T-cell (primary cell): ENCODE data around the gene SRRM4. TPM values are rescaled to one million over a fixed set of nuclear protein-coding genes. Genes with fewer than 3 reads are reported as not detected.

ENCODE experiments used
- ATAC-seq, 4 experiments: fragments of 200-7000 bp in 3 of 4; fragments of 150-1000 bp in 1 of 4; cut with Tn5 transposase; replicated peaks in 1 of 4; 1 replicate in 3 of 4; 2 replicates in 1 of 4; pipeline ENCODE4 v1.10.0; 2021; ENCODE audit warnings: moderate library complexity in 3 of 4, mild to moderate bottlenecking in 2 of 4, moderate number of reproducible peaks in 1 of 4
- CTCF ChIA-PET, 2 donors: fragments of 300-600 bp; sonication (Branson Sonifier 250); formaldehyde crosslinking; loops; one replicate each; lab custom pipeline; 2022; ENCODE audit warnings: antibody characterized with exemption in 2 of 2; lab: Charles Lee
- POLR2A ChIA-PET, 2 donors: fragments of 300-600 bp; sonication (Branson Sonifier 250); formaldehyde crosslinking; loops; one replicate each; lab custom pipeline; 2022; ENCODE audit warnings: antibody characterized with exemption in 2 of 2; lab: Charles Lee
- DNase-seq, 35 experiments: peaks; one replicate each; pipeline versions ENCODE4 v3.0.0 to v3.0.0-alpha.2; 2013 to 2023
- H3K27ac ChIP-seq: one replicate; pipeline ENCODE4 v1.5.1; 2013; ENCODE audit warnings: low read length
- H3K27me3 ChIP-seq, 2 experiments: replicated peaks in 1 of 2; 1 replicate in 1 of 2; 2 replicates in 1 of 2; pipeline versions ENCODE4 v1.6.1 to v1.7.0; 2013; ENCODE audit warnings: low read length in 1 of 2, mixed read lengths in 1 of 2; ENCODE audit not compliant: control insufficient read depth in 2 of 2, insufficient read depth in 2 of 2; ENCODE audit errors: extremely low read depth in 1 of 2
- H3K36me3 ChIP-seq, 2 donors: 1 replicate in 1 of 2; 2 replicates in 1 of 2; pipeline versions ENCODE4 v1.6.1 to v1.7.0; 2013; ENCODE audit warnings: low read length in 1 of 2; ENCODE audit not compliant: control insufficient read depth in 2 of 2, insufficient read depth in 1 of 2; ENCODE audit errors: extremely low read depth in 1 of 2
- H3K4me1 ChIP-seq, 2 experiments: 1 replicate in 1 of 2; 2 replicates in 1 of 2; pipeline versions ENCODE4 v1.6.1 to v1.7.0; 2013; ENCODE audit warnings: low read length in 2 of 2, mixed read lengths in 1 of 2; ENCODE audit not compliant: insufficient read depth in 2 of 2, control insufficient read depth in 1 of 2; ENCODE audit errors: extremely low read depth in 1 of 2
- H3K4me3 ChIP-seq, 2 donors: 1 replicate in 1 of 2; 2 replicates in 1 of 2; pipeline versions ENCODE4 v1.5.1 to v1.7.0; 2013; ENCODE audit warnings: mild to moderate bottlenecking in 2 of 2, low read length in 1 of 2, moderate library complexity in 1 of 2; ENCODE audit not compliant: control insufficient read depth in 1 of 2; ENCODE audit errors: extremely low read depth in 1 of 2
- H3K9me3 ChIP-seq: 2 replicates; pipeline ENCODE4 v1.7.0; 2013
- H3K27ac Mint-ChIP-seq, 2 donors: one replicate each; pipeline ENCODE4 v1.8.0; 2020 to 2021; ENCODE audit warnings: mild to moderate bottlenecking in 2 of 2, mixed read lengths in 2 of 2
- H3K27me3 Mint-ChIP-seq, 2 donors: one replicate each; pipeline ENCODE4 v1.8.0; 2021 to 2022; ENCODE audit warnings: mixed read lengths in 2 of 2
- H3K36me3 Mint-ChIP-seq: one replicate; pipeline ENCODE4 v1.8.0; 2021; ENCODE audit warnings: mixed read lengths
- H3K4me1 Mint-ChIP-seq, 3 donors: one replicate each; pipeline ENCODE4 v1.8.0; 2020 to 2022; ENCODE audit warnings: mixed read lengths in 3 of 3, mild to moderate bottlenecking in 1 of 3
- H3K4me3 Mint-ChIP-seq, 3 donors: one replicate each; pipeline ENCODE4 v1.8.0; 2020 to 2022; ENCODE audit warnings: mild to moderate bottlenecking in 3 of 3, mixed read lengths in 3 of 3, moderate library complexity in 3 of 3
- H3K9me3 Mint-ChIP-seq, 3 donors: one replicate each; pipeline ENCODE4 v1.8.0; 2020 to 2022; ENCODE audit warnings: mixed read lengths in 3 of 3
- WGBS: methylation state at CpG from one replicate; pipeline ENCODE4 v1.1.5; 2013; ENCODE audit warnings: missing lambda C conversion rate; ENCODE audit not compliant: insufficient coverage; 5-methylcytosine and 5-hydroxymethylcytosine counted together
- total RNA-seq, 35 experiments: library from RNA in 6 of 35; stranded (reverse) in 6 of 35; fragments of 120-200 nt in 1 of 35; gene quantifications; one replicate each; pipeline versions ENCODE4 v1.2.1 to v1.2.4 and lab custom pipeline; 2013 to 2026

SRRM4 gene
- total RNA-seq, 5 donors from 2014 or later (not counting 1 experiment from before 2014, with no cell fraction given): not detected

DNA sequence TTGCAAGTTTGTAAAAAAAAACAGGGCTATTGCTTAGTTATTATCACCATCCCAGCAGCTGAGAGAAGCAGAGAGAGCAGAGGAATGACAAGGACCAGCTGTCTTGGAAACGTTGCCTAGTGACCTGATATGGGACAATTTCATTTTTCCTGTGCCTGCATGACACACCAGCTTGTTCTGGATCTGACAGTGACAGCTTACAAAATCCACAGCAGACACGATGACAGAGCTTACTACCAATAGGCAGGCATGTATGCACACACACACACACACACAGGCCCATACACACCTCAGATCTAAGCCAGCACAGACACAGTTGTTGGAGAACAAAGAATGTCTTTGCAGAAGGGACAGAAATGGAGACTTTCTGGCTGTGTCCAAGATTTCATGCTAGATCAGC, 222.8 kb downstream of the SRRM4 start:
- Mint-ChIP-seq H3K27me3 (peaks cover 3 to 4% of the 10 kb centered on the region in 2 donors), H3K36me3 (no peaks in the 10 kb centered on the region), H3K27ac (no peak overlapping the region), H3K4me3 (no peak overlapping the region), H3K4me1 (no peaks in the 10 kb centered on the region), H3K9me3 (no peaks in the 10 kb centered on the region)
- peaks cover 0 to 11% of the 10 kb centered on the region in 2 experiments for H3K27me3 ChIP-seq
- H3K9me3 ChIP-seq: no peaks in the 10 kb centered on the region
- CTCF ChIA-PET: no interaction called here
- no peak overlapping the region for H3K4me3 ChIP-seq
- no peak overlapping the region for H3K27ac ChIP-seq
- no peak for ATAC-seq
- POLR2A ChIA-PET: no interaction called here
- H3K36me3 ChIP-seq: no peaks in the 10 kb centered on the region
- no peak for DNase-seq
- 0% methylated on average over 1 of the region's 2 CpGs for WGBS
- H3K4me1 ChIP-seq: no peaks in the 10 kb centered on the region

DNA sequence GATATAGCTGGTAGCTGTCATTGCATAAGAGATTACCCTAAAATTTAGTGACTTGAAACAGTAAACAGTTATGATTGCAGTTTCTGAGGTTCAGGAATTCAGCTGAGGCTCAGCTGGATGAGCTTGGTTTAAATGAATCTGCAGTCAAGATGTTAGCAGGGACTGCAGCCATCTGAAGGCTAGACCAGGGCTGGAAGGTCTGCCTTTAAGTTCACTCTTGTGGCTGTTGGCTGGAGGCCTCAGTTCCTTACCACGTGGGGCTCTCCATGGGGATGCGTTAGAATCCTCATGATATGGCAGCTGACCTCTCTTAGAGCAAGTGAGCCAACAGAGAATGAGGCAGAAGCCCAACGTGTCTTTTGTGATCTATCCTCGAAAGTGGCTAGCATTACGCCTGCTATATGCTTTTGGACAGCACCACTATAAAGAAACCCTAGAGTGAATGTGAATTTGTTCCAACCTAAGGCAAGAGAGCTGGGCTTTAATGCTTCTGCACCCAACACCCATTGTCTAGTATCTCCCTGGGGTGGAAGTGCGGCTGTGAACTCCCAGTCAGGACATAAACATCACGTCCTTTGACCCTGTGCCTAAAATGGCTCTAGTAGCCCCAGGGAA, 223.4 kb downstream of the SRRM4 start:
- CTCF ChIA-PET: no interaction called here
- Mint-ChIP-seq H3K27ac (no peak overlapping the region), H3K36me3 (no peaks in the 10 kb centered on the region), H3K4me1 (no peaks in the 10 kb centered on the region), H3K27me3 (peaks cover 3 to 4% of the 10 kb centered on the region in 2 donors), H3K9me3 (peaks cover 0 to 3% (median 0%) of the 10 kb centered on the region in 3 donors), H3K4me3 (no peak overlapping the region)
- peaks cover 0 to 11% of the 10 kb centered on the region in 2 experiments for H3K27me3 ChIP-seq
- POLR2A ChIA-PET: no interaction called here
- H3K36me3 ChIP-seq: no peaks in the 10 kb centered on the region
- DNase-seq (no peak), ATAC-seq (no peak)
- H3K4me3 ChIP-seq: no peak overlapping the region
- no peak overlapping the region for H3K27ac ChIP-seq
- WGBS: 46% methylated on average over 2 of the region's 7 CpGs
- no peaks in the 10 kb centered on the region for H3K9me3 ChIP-seq
- no peaks in the 10 kb centered on the region for H3K4me1 ChIP-seq

DNA sequence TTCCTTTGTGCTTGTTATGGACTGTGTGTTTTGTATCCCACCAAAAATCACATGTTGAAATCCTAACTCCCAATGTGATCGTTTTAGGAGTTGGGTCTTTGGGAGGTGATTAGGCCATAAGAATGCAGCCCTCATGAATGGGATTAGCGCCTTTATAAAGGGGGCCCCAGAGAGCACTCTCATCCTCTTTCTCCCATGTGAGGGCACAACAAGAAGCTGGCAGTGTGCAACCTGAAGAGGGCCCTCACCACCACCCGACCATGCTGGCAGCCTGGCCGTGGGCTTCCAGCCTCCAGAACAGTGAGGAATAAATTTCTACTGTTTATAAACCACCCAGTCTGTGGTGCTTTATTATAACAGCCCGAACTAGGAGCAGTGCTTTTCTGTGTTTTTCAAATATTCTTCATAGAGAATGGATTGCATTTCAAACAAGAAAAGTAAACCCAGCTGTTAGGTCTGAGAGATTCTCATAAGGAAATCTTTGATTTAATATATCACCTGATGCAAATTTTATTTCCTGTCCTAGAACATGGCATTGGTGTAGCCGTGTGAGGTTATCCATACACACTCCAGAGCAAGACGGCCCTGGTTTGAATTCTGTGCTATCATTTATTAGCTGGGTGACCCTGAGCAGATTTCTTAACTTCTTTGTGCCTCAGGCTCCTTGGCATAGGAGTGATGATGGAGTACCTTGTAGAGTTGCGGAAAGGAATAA, 225.2 kb downstream of the SRRM4 start:
- CTCF ChIA-PET: interaction anchor here in 1 of 2 donors (1.1 kb wide), 1 partner anchor 14 kb away, joined by 3 read pairs; no protein-coding TSS in a partner anchor
- peaks cover 0 to 11% (median 0%) of the 10 kb centered on the region in 3 donors for H3K9me3 Mint-ChIP-seq

DNA sequence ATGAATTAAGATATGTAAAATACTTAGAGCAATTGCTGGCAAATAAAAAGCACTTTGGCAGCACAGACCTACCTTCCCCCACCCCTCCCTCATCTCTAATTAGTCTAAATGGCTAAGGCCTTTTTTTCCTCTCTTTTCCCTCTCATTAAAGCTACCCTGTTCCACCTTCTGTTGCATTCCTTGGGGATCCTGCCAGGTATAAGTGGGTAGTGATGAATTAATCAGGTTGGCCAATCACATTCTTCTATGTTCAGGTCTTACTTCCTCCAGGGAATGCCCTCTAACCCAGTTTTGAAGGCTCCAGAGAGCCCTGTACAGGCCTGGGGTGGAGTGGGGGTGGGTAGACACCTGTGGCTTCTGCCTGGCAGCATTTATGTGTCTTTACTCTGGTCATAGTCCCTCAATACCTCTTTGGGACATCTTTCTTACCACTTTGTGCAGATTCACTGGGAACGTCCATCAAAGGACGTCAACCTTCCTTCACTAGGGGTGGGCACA, 225.8 kb downstream of the SRRM4 start:
- Histone ChIP-seq H3K4me1 (no peaks in the 10 kb centered on the region), H3K27me3 (peaks cover 0 to 8% of the 10 kb centered on the region in 2 experiments), H3K36me3 (no peaks in the 10 kb centered on the region), H3K4me3 (no peak overlapping the region), H3K9me3 (no peaks in the 10 kb centered on the region), H3K27ac (no peak overlapping the region)
- Mint-ChIP-seq H3K27me3 (peaks cover 3 to 4% of the 10 kb centered on the region in 2 donors), H3K4me1 (no peaks in the 10 kb centered on the region), H3K36me3 (no peaks in the 10 kb centered on the region), H3K9me3 (peaks cover 0 to 11% (median 0%) of the 10 kb centered on the region in 3 donors), H3K4me3 (no peak overlapping the region), H3K27ac (no peak overlapping the region)
- ChIA-PET POLR2A (no interaction called here), CTCF (no interaction called here)
- no peak for DNase-seq
- 80% methylated on average over 1 of the region's 2 CpGs for WGBS
- no peak for ATAC-seq

More for the DNA sequence above, 225.2 kb downstream of the SRRM4 start:
- H3K27ac Mint-ChIP-seq: no peak overlapping the region
- Histone ChIP-seq H3K27me3 (peaks cover 0 to 11% of the 10 kb centered on the region in 2 experiments), H3K27ac (no peak overlapping the region), H3K9me3 (no peaks in the 10 kb centered on the region), H3K4me1 (no peaks in the 10 kb centered on the region), H3K36me3 (no peaks in the 10 kb centered on the region), H3K4me3 (no peak overlapping the region)
- no peak for DNase-seq
- H3K4me1 Mint-ChIP-seq: no peaks in the 10 kb centered on the region
- H3K4me3 Mint-ChIP-seq: no peak overlapping the region
- peaks cover 3 to 4% of the 10 kb centered on the region in 2 donors for H3K27me3 Mint-ChIP-seq
- H3K36me3 Mint-ChIP-seq: no peaks in the 10 kb centered on the region
- POLR2A ChIA-PET: no interaction called here
- WGBS: no CpG with 5 or more reads among the region's 8 CpGs
- ATAC-seq: no peak

DNA sequence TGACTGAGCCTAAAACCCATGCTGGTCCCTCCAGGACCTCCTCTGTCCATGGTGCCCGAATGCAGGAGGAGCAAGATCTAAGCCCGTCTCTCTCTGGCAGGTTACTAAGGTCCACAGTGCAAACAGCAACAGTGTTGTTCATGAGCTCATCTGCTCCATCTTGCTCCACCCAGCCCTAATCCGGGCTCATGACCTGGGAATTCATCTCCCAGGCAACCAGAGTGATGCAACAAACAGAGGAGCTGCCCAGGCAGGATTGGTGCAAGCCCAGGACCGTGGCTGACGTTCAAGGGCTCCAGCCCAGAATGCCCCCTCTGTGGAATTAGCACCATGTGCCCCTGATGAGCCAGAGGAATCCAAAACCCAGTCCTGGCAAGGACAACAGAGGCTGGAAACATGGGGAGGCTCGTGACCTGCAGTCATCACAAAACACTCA, 227.3 kb downstream of the SRRM4 start:
- ChIA-PET CTCF (no interaction called here), POLR2A (no interaction called here)
- no peak for DNase-seq
- H3K27me3 Mint-ChIP-seq: peaks cover 0 to 3% of the 10 kb centered on the region in 2 donors
- H3K9me3 Mint-ChIP-seq: peaks cover 0 to 11% (median 0%) of the 10 kb centered on the region in 3 donors
- H3K4me1 Mint-ChIP-seq: no peaks in the 10 kb centered on the region
- Histone ChIP-seq H3K9me3 (no peaks in the 10 kb centered on the region), H3K4me3 (no peak overlapping the region), H3K27me3 (no peaks in the 10 kb centered on the region), H3K4me1 (no peaks in the 10 kb centered on the region), H3K36me3 (no peaks in the 10 kb centered on the region), H3K27ac (no peak overlapping the region)
- no peak for ATAC-seq
- 49% methylated on average over 5 of the region's 6 CpGs for WGBS
- H3K4me3 Mint-ChIP-seq: no peak overlapping the region
- no peak overlapping the region for H3K27ac Mint-ChIP-seq
- no peaks in the 10 kb centered on the region for H3K36me3 Mint-ChIP-seq

DNA sequence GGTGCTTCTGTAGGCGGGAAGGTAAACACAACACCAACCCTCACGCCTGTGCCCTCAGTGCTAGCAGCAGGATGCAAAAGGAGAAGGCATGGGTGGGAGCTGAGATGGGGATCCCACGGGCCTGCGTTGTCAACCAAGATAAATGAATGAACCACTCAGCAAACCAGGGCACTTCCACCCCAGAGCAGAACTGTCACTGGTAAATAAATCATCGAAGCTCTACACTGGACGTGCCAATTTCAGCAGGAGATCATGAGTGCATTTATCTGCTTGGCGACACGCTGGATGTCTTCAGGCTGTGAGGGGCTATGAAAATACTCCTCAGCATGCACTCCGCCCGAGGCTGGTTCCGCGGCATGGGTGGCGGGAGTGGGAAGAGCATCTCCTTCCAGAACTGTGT, 230.5 kb downstream of the SRRM4 start:
- Mint-ChIP-seq H3K27ac (no peak overlapping the region), H3K36me3 (no peaks in the 10 kb centered on the region), H3K4me1 (no peaks in the 10 kb centered on the region), H3K4me3 (no peak overlapping the region), H3K9me3 (peaks cover 0 to 11% (median 0%) of the 10 kb centered on the region in 3 donors), H3K27me3 (peaks cover 0 to 3% of the 10 kb centered on the region in 2 donors)
- Histone ChIP-seq H3K4me3 (no peak overlapping the region), H3K9me3 (no peaks in the 10 kb centered on the region), H3K4me1 (no peaks in the 10 kb centered on the region), H3K27me3 (peaks cover 0 to 4% of the 10 kb centered on the region in 2 experiments), H3K27ac (no peak overlapping the region), H3K36me3 (no peaks in the 10 kb centered on the region)
- CTCF ChIA-PET: no interaction called here
- WGBS: 41% methylated on average over 4 of the region's 13 CpGs
- no peak for ATAC-seq
- DNase-seq: no peak
- POLR2A ChIA-PET: no interaction called here
